HCT116 (cell line): Measurements from ENCODE around the gene RTL1. TPM values are rescaled to one million over a fixed set of nuclear protein-coding genes. Genes with fewer than 3 reads are reported as not detected.

ENCODE experiments used
- ATAC-seq: fragments of 200-7000 bp; cut with Tn5 transposase; 2 replicates; pipeline ENCODE4 v1.9.1; 2020; ENCODE audit warnings: mild to moderate bottlenecking, moderate library complexity
- BruUV-seq: library from RNA; stranded (reverse); fragments of 400-500 nt; replicated peaks from 2 replicates; lab custom pipeline; 2021; lab: Mats Ljungman, UMichigan
- CTCF ChIA-PET: fragments of 300-600 bp; sonication (Branson Sonifier 250); formaldehyde crosslinking; loops from one replicate; lab custom pipeline; 2021; ENCODE audit warnings: antibody characterized with exemption; lab: Charles Lee
- POLR2A ChIA-PET: fragments of 300-600, 350-600 bp; sonication (Branson Sonifier 250); formaldehyde crosslinking; loops from one replicate; lab custom pipeline; 2021; ENCODE audit warnings: antibody characterized with exemption; lab: Charles Lee
- RAD21 ChIA-PET, 2 experiments: fragments of 300-600 bp; sonication (Branson Sonifier 250); formaldehyde crosslinking; loops; one replicate each; lab custom pipeline; 2023; ENCODE audit warnings: low total read pairs in 2 of 2; ENCODE audit not compliant: uncharacterized antibody in 2 of 2, unreplicated experiment in 2 of 2, low non-redundant PET in 1 of 2; lab: Charles Lee
- DNase-seq: peaks from one replicate; pipeline ENCODE4 v3.0.0-alpha.2; 2010; ENCODE audit warnings: low read depth, low spot score
- H2AFZ ChIP-seq: fragments of 200-600 bp; shearing (Covaris generic), sonication (generic); 2 replicates; pipeline ENCODE4 v1.6.1; 2017; ENCODE audit warnings: low read depth, mixed run types, mixed read lengths, antibody characterized with exemption, low read length; ENCODE audit not compliant: poor library complexity, severe bottlenecking
- H3K27ac ChIP-seq: 2 replicates; pipeline ENCODE4 v1.5.1; 2012; ENCODE audit warnings: low read depth, low read length
- H3K27me3 ChIP-seq: fragments of 200-600 bp; sonication (generic); 2 replicates; pipeline ENCODE4 v1.6.1; 2016; ENCODE audit warnings: mixed run types, low read length, mixed read lengths; ENCODE audit not compliant: insufficient read depth
- H3K36me3 ChIP-seq, 2 experiments: fragments of 200-500 bp in 1 of 2; fragments of 200-600 bp in 1 of 2; sonication (Bioruptor generic) in 1 of 2; sonication (generic) in 1 of 2; 2 replicates each; pipeline versions ENCODE4 v1.5.1 to v1.6.1; 2014 to 2016; ENCODE audit warnings: low read length in 2 of 2, inconsistent platforms in 1 of 2, mixed read lengths in 1 of 2, mixed run types in 1 of 2; ENCODE audit not compliant: insufficient read depth in 2 of 2, control insufficient read depth in 1 of 2
- H3K4me1 ChIP-seq, 2 experiments: fragments of 200-600 bp in 1 of 2; sonication (generic) in 1 of 2; 2 replicates each; pipeline versions ENCODE4 v1.5.1 to v1.6.1; 2012 to 2017; ENCODE audit warnings: low read length in 2 of 2, inconsistent platforms in 1 of 2, mild to moderate bottlenecking in 1 of 2, mixed read lengths in 1 of 2, mixed run types in 1 of 2, moderate library complexity in 1 of 2; ENCODE audit not compliant: insufficient read depth in 2 of 2, control insufficient read depth in 1 of 2
- H3K4me2 ChIP-seq: fragments of 200-600 bp; sonication (generic); 2 replicates; pipeline ENCODE4 v1.6.1; 2017; ENCODE audit warnings: mixed run types, low read length, mixed read lengths
- H3K4me3 ChIP-seq, 2 experiments: fragments of 200-600 bp in 1 of 2; sonication (generic) in 1 of 2; replicated peaks in 1 of 2; 2 replicates each; pipeline ENCODE4 v1.5.1; 2011 to 2016; ENCODE audit warnings: low read length in 2 of 2, control low read depth in 1 of 2, low read depth in 1 of 2, mild to moderate bottlenecking in 1 of 2, mixed read lengths in 1 of 2, mixed run types in 1 of 2
- H3K79me2 ChIP-seq: fragments of 200-600 bp; sonication (generic); 2 replicates; pipeline ENCODE4 v1.6.1; 2017; ENCODE audit warnings: mild to moderate bottlenecking, mixed run types, low read length, moderate library complexity, mixed read lengths; ENCODE audit not compliant: insufficient read depth
- H3K9ac ChIP-seq: fragments of 200-600 bp; sonication (generic); 2 replicates; pipeline ENCODE4 v1.6.1; 2016; ENCODE audit warnings: low read length, mixed read lengths
- H3K9me2 ChIP-seq: fragments of 200-600 bp; sonication (generic), shearing (Covaris generic); 2 replicates; pipeline ENCODE4 v1.6.1; 2017; ENCODE audit warnings: mixed run types, mild to moderate bottlenecking, moderate library complexity; ENCODE audit not compliant: insufficient read depth
- H3K9me3 ChIP-seq, 2 experiments: fragments of 200-500 bp in 1 of 2; fragments of 200-600 bp in 1 of 2; sonication (Bioruptor generic) in 1 of 2; sonication (generic) in 1 of 2; 2 replicates each; pipeline ENCODE4 v1.6.1; 2014 to 2017; ENCODE audit warnings: low read length in 2 of 2, mixed read lengths in 2 of 2, inconsistent platforms in 1 of 2, low read depth in 1 of 2, mild to moderate bottlenecking in 1 of 2, mixed run types in 1 of 2, moderate library complexity in 1 of 2; ENCODE audit not compliant: control insufficient read depth in 1 of 2, insufficient read depth in 1 of 2
- H4K20me1 ChIP-seq: fragments of 200-600 bp; sonication (generic), shearing (Covaris generic); 2 replicates; pipeline ENCODE4 v1.6.1; 2017; ENCODE audit warnings: mixed run types, mild to moderate bottlenecking, moderate library complexity; ENCODE audit not compliant: insufficient read depth
- ATF3 ChIP-seq: IDR thresholded peaks from 2 replicates; pipeline ENCODE4 v1.6.1; 2012
- ELF1 ChIP-seq: IDR thresholded peaks from 2 replicates; pipeline ENCODE4 v1.6.1; 2012; ENCODE audit warnings: low read depth, borderline replicate concordance
- FOSL1 ChIP-seq: IDR thresholded peaks from 2 replicates; pipeline ENCODE4 v1.6.1; 2012; ENCODE audit warnings: low read depth
- intact Hi-C: fragments of 100-400 bp; cut with micrococcal nuclease; formaldehyde crosslinking; loops from 2 replicates; pipeline ENCODE4 v1.10.0; 2022
- total RNA-seq: library from RNA; stranded (reverse); gene quantifications from one replicate; pipeline ENCODE4 v1.2.1, GENCODE V29; 2021; ENCODE audit not compliant: unreplicated experiment

RTL1 gene
- total RNA-seq, 1 experiment from 2014 or later: not detected

DNA sequence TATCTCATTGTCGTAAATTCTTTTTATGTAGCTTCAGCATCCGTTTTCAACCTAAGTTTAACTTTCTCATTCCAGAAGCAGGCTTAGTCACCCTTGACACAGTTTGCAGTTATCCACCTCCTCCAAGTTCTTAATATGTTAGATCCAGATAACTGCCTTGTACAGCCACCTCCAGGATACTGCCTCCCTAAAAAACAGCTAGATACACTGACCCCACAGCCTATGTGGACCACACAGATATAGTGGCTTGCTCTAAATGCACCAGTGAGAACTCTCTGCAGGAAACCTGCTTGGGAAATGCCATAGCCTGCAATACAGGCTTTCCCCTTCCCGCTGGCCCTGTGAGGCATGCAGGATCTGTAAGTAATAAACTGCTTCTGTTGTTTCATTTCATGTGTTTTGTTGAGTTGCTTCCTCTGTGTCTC, 11.1 kb upstream of the RTL1 start:
- no peaks in the 10 kb centered on the region for H3K27me3 ChIP-seq
- CTCF ChIA-PET: no interaction called here
- no peaks in the 10 kb centered on the region for H3K36me3 ChIP-seq
- ATAC-seq: no peak
- no TSS peak for BruUV-seq
- no peaks in the 10 kb centered on the region for H3K9me3 ChIP-seq
- H3K27ac ChIP-seq: no peak overlapping the region
- DNase-seq: no peak
- H3K4me2 ChIP-seq: no peak overlapping the region
- intact Hi-C loops: no loop called here
- POLR2A ChIA-PET: no interaction called here
- H3K9ac ChIP-seq: no peak overlapping the region
- RAD21 ChIA-PET: no interaction called here
- no peak overlapping the region for H3K4me3 ChIP-seq
- TF ChIP-seq ATF3: no peak
- no peaks in the 10 kb centered on the region for H4K20me1 ChIP-seq
- H3K4me1 ChIP-seq: no peaks in the 10 kb centered on the region
- H2AFZ ChIP-seq: no peak overlapping the region
- H3K79me2 ChIP-seq: no peaks in the 10 kb centered on the region
- H3K9me2 ChIP-seq: no peaks in the 10 kb centered on the region

GRCh38 chr14:100911665-100912316, 8.3 kb upstream of the RTL1 start:
- H3K36me3 ChIP-seq: no peaks in the 10 kb centered on the region
- H3K27ac ChIP-seq: no peak overlapping the region
- no TSS peak for BruUV-seq
- RAD21 ChIA-PET: no interaction called here
- no peak overlapping the region for H3K4me2 ChIP-seq
- CTCF ChIA-PET: no interaction called here
- H3K9me2 ChIP-seq: no peaks in the 10 kb centered on the region
- no peak for DNase-seq
- peak overlapping the region; percentile 22 for H2AFZ ChIP-seq
- no peaks in the 10 kb centered on the region for H3K79me2 ChIP-seq
- POLR2A ChIA-PET: no interaction called here
- no peaks in the 10 kb centered on the region for H4K20me1 ChIP-seq
- intact Hi-C loops: no loop called here
- H3K27me3 ChIP-seq: no peaks in the 10 kb centered on the region
- no peak for ATAC-seq
- H3K9me3 ChIP-seq: no peaks in the 10 kb centered on the region
- no peak overlapping the region for H3K4me3 ChIP-seq
- TF ChIP-seq ELF1 (no peak), FOSL1 (no peak)
- TF ChIP-seq, all 23 proteins: peak for 0
- Histone ChIP-seq H3K4me1 (no peaks in the 10 kb centered on the region), H3K9ac (no peak overlapping the region)
